Measurements from ENCODE around the gene CCDC68. TPM values are rescaled to one million over a fixed set of nuclear protein-coding genes. Genes with fewer than 3 reads are reported as not detected.

The CCDC68 gene
- total RNA-seq, 5 donors from 2014 or later (not counting 1 experiment from before 2014, with no cell fraction given): 0.13 TPM; not detected in 4

- CTCF ChIA-PET: no interaction called here
- POLR2A ChIA-PET: no interaction called here
- no peaks in the 10 kb centered on the region for H3K36me3 Mint-ChIP-seq
- no peaks in the 10 kb centered on the region for H3K27me3 ChIP-seq (replicated peaks in 1 of 2; ENCODE audit: control insufficient read depth in 2 of 2, extremely low read depth in 1 of 2, insufficient read depth in 2 of 2, low read length in 1 of 2)
- peak overlapping the region; percentile 49 to 56 for H3K4me3 ChIP-seq (ENCODE audit: control insufficient read depth in 1 of 2, extremely low read depth in 1 of 2, low read length in 1 of 2)
- H3K36me3 ChIP-seq (ENCODE audit: control insufficient read depth in 2 of 2, extremely low read depth in 1 of 2, insufficient read depth in 1 of 2, low read length in 1 of 2): no peaks in the 10 kb centered on the region
- H3K4me1 ChIP-seq (ENCODE audit: control insufficient read depth in 1 of 2, extremely low read depth in 1 of 2, insufficient read depth in 2 of 2, low read length in 2 of 2): peaks cover 3 to 7% of the 10 kb centered on the region in 2 experiments
- H3K9me3 ChIP-seq: no peaks in the 10 kb centered on the region
- no CpG with 5 or more reads among the region's 7 CpGs for WGBS (ENCODE audit: insufficient coverage)
- ATAC-seq (replicated peaks in 1 of 4): peak; percentile 58 to 74 (median 67)
- no peaks in the 10 kb centered on the region for H3K9me3 Mint-ChIP-seq
- H3K27me3 Mint-ChIP-seq: peaks cover 2 to 4% of the 10 kb centered on the region in 2 donors
- H3K4me1 Mint-ChIP-seq: peaks cover 19 to 25% (median 21%) of the 10 kb centered on the region in 3 donors
- peak in 11 of 35 experiments; percentile 1 to 38 (median 6) for DNase-seq
- H3K27ac ChIP-seq (ENCODE audit: low read length): peak overlapping the region; percentile 70
- H3K27ac Mint-ChIP-seq: peak overlapping the region; percentile 78 to 99
- H3K4me3 Mint-ChIP-seq: peak overlapping the region; percentile 81 to 82 (median 82)
Measured at GRCh38 chr18:54946149-54946581, 13.1 kb downstream of the CCDC68 start.

- no peaks in the 10 kb centered on the region for H3K36me3 Mint-ChIP-seq
- POLR2A ChIA-PET: no interaction called here
- WGBS (ENCODE audit: insufficient coverage): 93% methylated on average over 2 of the region's 4 CpGs
- Histone ChIP-seq H3K9me3 (no peaks in the 10 kb centered on the region), H3K4me1 (ENCODE audit: control insufficient read depth in 1 of 2, extremely low read depth in 1 of 2, insufficient read depth in 2 of 2, low read length in 2 of 2) (peaks cover 3 to 7% of the 10 kb centered on the region in 2 experiments), H3K27me3 (replicated peaks in 1 of 2; ENCODE audit: control insufficient read depth in 2 of 2, extremely low read depth in 1 of 2, insufficient read depth in 2 of 2, low read length in 1 of 2) (no peaks in the 10 kb centered on the region), H3K4me3 (ENCODE audit: control insufficient read depth in 1 of 2, extremely low read depth in 1 of 2, low read length in 1 of 2) (peak overlapping the region in 1 of 2 donors; percentile 56), H3K27ac (ENCODE audit: low read length) (peak overlapping the region; percentile 70), H3K36me3 (ENCODE audit: control insufficient read depth in 2 of 2, extremely low read depth in 1 of 2, insufficient read depth in 1 of 2, low read length in 1 of 2) (no peaks in the 10 kb centered on the region)
- H3K27me3 Mint-ChIP-seq: peaks cover 2 to 4% of the 10 kb centered on the region in 2 donors
- DNase-seq: no peak
- peaks cover 19 to 25% (median 21%) of the 10 kb centered on the region in 3 donors for H3K4me1 Mint-ChIP-seq
- H3K9me3 Mint-ChIP-seq: no peaks in the 10 kb centered on the region
- H3K4me3 Mint-ChIP-seq: peak overlapping the region; percentile 81 to 82 (median 82)
- ATAC-seq (replicated peaks in 1 of 4): no peak
- CTCF ChIA-PET: interaction anchor here in 1 of 2 donors (0.9 kb wide), 1 partner anchor 61 kb away, joined by 3 read pairs; no protein-coding TSS in a partner anchor
- peak overlapping the region; percentile 78 to 99 for H3K27ac Mint-ChIP-seq
Measured at GRCh38 chr18:54945576-54946125, 13.6 kb downstream of the CCDC68 start.

- H3K27me3 ChIP-seq (replicated peaks in 1 of 2; ENCODE audit: control insufficient read depth in 2 of 2, extremely low read depth in 1 of 2, insufficient read depth in 2 of 2, low read length in 1 of 2): no peaks in the 10 kb centered on the region
- ChIA-PET CTCF (interaction anchor here in 1 of 2 donors (1.0 kb wide), 1 partner anchor 11 kb away, joined by 3 read pairs; no protein-coding TSS in a partner anchor), POLR2A (no interaction called here)
- Mint-ChIP-seq H3K9me3 (no peaks in the 10 kb centered on the region), H3K4me1 (peaks cover 19 to 23% (median 21%) of the 10 kb centered on the region in 3 donors), H3K27ac (no peak overlapping the region), H3K4me3 (no peak overlapping the region), H3K36me3 (no peaks in the 10 kb centered on the region), H3K27me3 (no peaks in the 10 kb centered on the region)
- H3K9me3 ChIP-seq: no peaks in the 10 kb centered on the region
- H3K4me1 ChIP-seq (ENCODE audit: control insufficient read depth in 1 of 2, extremely low read depth in 1 of 2, insufficient read depth in 2 of 2, low read length in 2 of 2): peaks cover 3 to 7% of the 10 kb centered on the region in 2 experiments
- H3K36me3 ChIP-seq (ENCODE audit: control insufficient read depth in 2 of 2, extremely low read depth in 1 of 2, insufficient read depth in 1 of 2, low read length in 1 of 2): no peaks in the 10 kb centered on the region
- no peak for DNase-seq
- no peak overlapping the region for H3K4me3 ChIP-seq (ENCODE audit: control insufficient read depth in 1 of 2, extremely low read depth in 1 of 2, low read length in 1 of 2)
- no peak for ATAC-seq (replicated peaks in 1 of 4)
- no peak overlapping the region for H3K27ac ChIP-seq (ENCODE audit: low read length)
- WGBS (ENCODE audit: insufficient coverage): no CpG with 5 or more reads among the region's 3 CpGs
Measured at GRCh38 chr18:54942569-54942968, 16.7 kb downstream of the CCDC68 start.

GRCh38 chr18:54942144-54942543 is 17.1 kb downstream of the CCDC68 start:
- Mint-ChIP-seq H3K4me3 (no peak overlapping the region), H3K27me3 (no peaks in the 10 kb centered on the region), H3K36me3 (no peaks in the 10 kb centered on the region), H3K4me1 (peaks cover 18 to 21% (median 20%) of the 10 kb centered on the region in 3 donors), H3K27ac (no peak overlapping the region), H3K9me3 (no peaks in the 10 kb centered on the region)
- Histone ChIP-seq H3K9me3 (no peaks in the 10 kb centered on the region), H3K4me3 (ENCODE audit: control insufficient read depth in 1 of 2, extremely low read depth in 1 of 2, low read length in 1 of 2) (no peak overlapping the region), H3K4me1 (ENCODE audit: control insufficient read depth in 1 of 2, extremely low read depth in 1 of 2, insufficient read depth in 2 of 2, low read length in 2 of 2) (peaks cover 3 to 7% of the 10 kb centered on the region in 2 experiments), H3K27me3 (replicated peaks in 1 of 2; ENCODE audit: control insufficient read depth in 2 of 2, extremely low read depth in 1 of 2, insufficient read depth in 2 of 2, low read length in 1 of 2) (no peaks in the 10 kb centered on the region), H3K27ac (ENCODE audit: low read length) (no peak overlapping the region), H3K36me3 (ENCODE audit: control insufficient read depth in 2 of 2, extremely low read depth in 1 of 2, insufficient read depth in 1 of 2, low read length in 1 of 2) (no peaks in the 10 kb centered on the region)
- ATAC-seq (replicated peaks in 1 of 4): no peak
- CTCF ChIA-PET: interaction anchor here in 1 of 2 donors (1.0 kb wide), 1 partner anchor 11 kb away, joined by 3 read pairs; no protein-coding TSS in a partner anchor
- DNase-seq: no peak
- POLR2A ChIA-PET: no interaction called here
- WGBS (ENCODE audit: insufficient coverage): no CpG with 5 or more reads among the region's 4 CpGs

GRCh38 chr18:54939361-54939917 is 19.8 kb downstream of the CCDC68 start:
- H3K4me1 ChIP-seq (ENCODE audit: control insufficient read depth in 1 of 2, extremely low read depth in 1 of 2, insufficient read depth in 2 of 2, low read length in 2 of 2): no peaks in the 10 kb centered on the region
- H3K4me3 Mint-ChIP-seq: no peak overlapping the region
- H3K4me3 ChIP-seq (ENCODE audit: control insufficient read depth in 1 of 2, extremely low read depth in 1 of 2, low read length in 1 of 2): no peak overlapping the region
- H3K27ac Mint-ChIP-seq: no peak overlapping the region
- no peak overlapping the region for H3K27ac ChIP-seq (ENCODE audit: low read length)
- ATAC-seq (replicated peaks in 1 of 4) (no peak), DNase-seq (no peak)
- H3K36me3 Mint-ChIP-seq: no peaks in the 10 kb centered on the region
- ChIA-PET CTCF (no interaction called here), POLR2A (no interaction called here)
- H3K27me3 ChIP-seq (replicated peaks in 1 of 2; ENCODE audit: control insufficient read depth in 2 of 2, extremely low read depth in 1 of 2, insufficient read depth in 2 of 2, low read length in 1 of 2): peaks cover 0 to 4% of the 10 kb centered on the region in 2 experiments
- no peaks in the 10 kb centered on the region for H3K4me1 Mint-ChIP-seq
- no peaks in the 10 kb centered on the region for H3K27me3 Mint-ChIP-seq
- 87% methylated on average over 6 of the region's 7 CpGs for WGBS (ENCODE audit: insufficient coverage)
- H3K9me3 ChIP-seq: no peaks in the 10 kb centered on the region
- H3K36me3 ChIP-seq (ENCODE audit: control insufficient read depth in 2 of 2, extremely low read depth in 1 of 2, insufficient read depth in 1 of 2, low read length in 1 of 2): no peaks in the 10 kb centered on the region
- no peaks in the 10 kb centered on the region for H3K9me3 Mint-ChIP-seq

GRCh38 chr18:54938506-54938905 is 20.8 kb downstream of the CCDC68 start:
- H3K9me3 ChIP-seq: no peaks in the 10 kb centered on the region
- H3K36me3 ChIP-seq (ENCODE audit: control insufficient read depth in 2 of 2, extremely low read depth in 1 of 2, insufficient read depth in 1 of 2, low read length in 1 of 2): no peaks in the 10 kb centered on the region
- no peaks in the 10 kb centered on the region for H3K4me1 ChIP-seq (ENCODE audit: control insufficient read depth in 1 of 2, extremely low read depth in 1 of 2, insufficient read depth in 2 of 2, low read length in 2 of 2)
- Mint-ChIP-seq H3K4me1 (no peaks in the 10 kb centered on the region), H3K27me3 (no peaks in the 10 kb centered on the region), H3K9me3 (no peaks in the 10 kb centered on the region), H3K4me3 (no peak overlapping the region), H3K27ac (no peak overlapping the region), H3K36me3 (no peaks in the 10 kb centered on the region)
- ATAC-seq (replicated peaks in 1 of 4) (no peak), DNase-seq (no peak)
- ChIA-PET CTCF (no interaction called here), POLR2A (interaction anchor here in 1 of 2 donors (0.5 kb wide), 1 partner anchor 1776 kb away, joined by 16 read pairs; no protein-coding TSS in a partner anchor)
- H3K4me3 ChIP-seq (ENCODE audit: control insufficient read depth in 1 of 2, extremely low read depth in 1 of 2, low read length in 1 of 2): no peak overlapping the region
- H3K27me3 ChIP-seq (replicated peaks in 1 of 2; ENCODE audit: control insufficient read depth in 2 of 2, extremely low read depth in 1 of 2, insufficient read depth in 2 of 2, low read length in 1 of 2): peaks cover 0 to 4% of the 10 kb centered on the region in 2 experiments
- no peak overlapping the region for H3K27ac ChIP-seq (ENCODE audit: low read length)
- 86% methylated on average over 2 of the region's 3 CpGs for WGBS (ENCODE audit: insufficient coverage)
